Measurements from ENCODE around the gene HOXD12. TPM values are rescaled to one million over a fixed set of nuclear protein-coding genes. Genes with fewer than 3 reads are reported as not detected.

HOXD12 gene
- total and polyA plus RNA-seq, 5 donors = not detected

GRCh38 chr2:176081837-176082524 lies 17.6 kb upstream of the HOXD12 start:
- 6% methylated on average over 62 of the region's 62 CpGs for WGBS
- DNase-seq (peak in 1 of 3 donors; percentile 37), ATAC-seq (no peak)
- intact Hi-C loops (cut with DNase I) = no loop called here
- Histone ChIP-seq H3K9me3 (ENCODE audit: control insufficient read depth, low read length) (no peaks in the 10 kb centered on the region), H3K4me1 (ENCODE audit: control insufficient read depth, insufficient read depth, low read length) (peaks cover 2% of the 10 kb centered on the region), H3K27me3 (ENCODE audit: control insufficient read depth, insufficient read depth) (peaks cover under 1% of the 10 kb centered on the region), H3K27ac (ENCODE audit: low read length) (no peak overlapping the region), H3K4me3 (ENCODE audit: low read length) (no peak overlapping the region)

GRCh38 chr2:176082525-176082823 lies 17.1 kb upstream of the HOXD12 start:
- intact Hi-C loops (cut with DNase I) = no loop called here
- WGBS = 6% methylated on average over 10 of the region's 10 CpGs
- Histone ChIP-seq H3K27me3 (ENCODE audit: control insufficient read depth, insufficient read depth) (no peaks in the 10 kb centered on the region), H3K27ac (ENCODE audit: low read length) (no peak overlapping the region), H3K4me1 (ENCODE audit: control insufficient read depth, insufficient read depth, low read length) (peaks cover 2% of the 10 kb centered on the region), H3K4me3 (ENCODE audit: low read length) (no peak overlapping the region), H3K9me3 (ENCODE audit: control insufficient read depth, low read length) (no peaks in the 10 kb centered on the region)
- ATAC-seq (no peak), DNase-seq (no peak)

- DNase-seq = no peak
- no peak overlapping the region for H3K4me3 ChIP-seq (ENCODE audit: low read length)
- intact Hi-C loops (cut with DNase I) = no loop called here
- 4% methylated on average over 66 of the region's 66 CpGs for WGBS
- H3K27ac ChIP-seq (ENCODE audit: low read length) = no peak overlapping the region
- no peaks in the 10 kb centered on the region for H3K9me3 ChIP-seq (ENCODE audit: control insufficient read depth, low read length)
- no peak for ATAC-seq
- H3K27me3 ChIP-seq (ENCODE audit: control insufficient read depth, insufficient read depth) = no peaks in the 10 kb centered on the region
- peaks cover 2% of the 10 kb centered on the region for H3K4me1 ChIP-seq (ENCODE audit: control insufficient read depth, insufficient read depth, low read length)
These were observed 16.5 kb upstream of the HOXD12 start for GRCh38 chr2:176082824-176083751.

GRCh38 chr2:176083796-176084261 lies 15.8 kb upstream of the HOXD12 start, which contains the start of gene EVX2:
Gene EVX2 (minus strand): TSS chr2:176083962. CDS start chr2:176083776, 186 bp downstream.
- H3K27ac ChIP-seq (ENCODE audit: low read length) = no peak within 1 kb of the TSS
- 10% methylated on average over 27 of the region's 27 CpGs for WGBS
- intact Hi-C loops (cut with DNase I) = no loop called here
- no peak within 1 kb of the TSS for H3K4me3 ChIP-seq (ENCODE audit: low read length)
- ATAC-seq (no peak), DNase-seq (no peak)
- peaks cover 2% of the 10 kb centered on the region for H3K4me1 ChIP-seq (ENCODE audit: control insufficient read depth, insufficient read depth, low read length)
- H3K9me3 ChIP-seq (ENCODE audit: control insufficient read depth, low read length) = no peaks in the 10 kb centered on the region
- no peaks in the 10 kb centered on the region for H3K27me3 ChIP-seq (ENCODE audit: control insufficient read depth, insufficient read depth)

- intact Hi-C loops (cut with DNase I) = loop anchor here in 1 of 4 donors (5.0 kb wide), 2 partner anchors 397 to 722 kb away; no protein-coding TSS in a partner anchor
- Histone ChIP-seq H3K9me3 (ENCODE audit: control insufficient read depth, low read length) (no peaks in the 10 kb centered on the region), H3K27ac (ENCODE audit: low read length) (no peak overlapping the region), H3K4me3 (ENCODE audit: low read length) (no peak overlapping the region), H3K4me1 (ENCODE audit: control insufficient read depth, insufficient read depth, low read length) (no peaks in the 10 kb centered on the region), H3K27me3 (ENCODE audit: control insufficient read depth, insufficient read depth) (no peaks in the 10 kb centered on the region)
- no peak for DNase-seq
- 3% methylated on average over 26 of the region's 26 CpGs for WGBS
- ATAC-seq = no peak
These were observed 14.9 kb upstream of the HOXD12 start for GRCh38 chr2:176084611-176085119.

- no peak for DNase-seq
- ATAC-seq = no peak
- WGBS = 6% methylated on average over 40 of the region's 40 CpGs
These were observed 14.3 kb upstream of the HOXD12 start for GRCh38 chr2:176085120-176085788.

GRCh38 chr2:176085861-176086771 lies 13.5 kb upstream of the HOXD12 start:
- Histone ChIP-seq H3K4me1 (ENCODE audit: control insufficient read depth, insufficient read depth, low read length) (no peaks in the 10 kb centered on the region), H3K27me3 (ENCODE audit: control insufficient read depth, insufficient read depth) (peaks cover 4% of the 10 kb centered on the region), H3K9me3 (ENCODE audit: control insufficient read depth, low read length) (no peaks in the 10 kb centered on the region), H3K27ac (ENCODE audit: low read length) (no peak overlapping the region), H3K4me3 (ENCODE audit: low read length) (no peak overlapping the region)
- ATAC-seq = peak in 1 of 2 donors; percentile 25
- DNase-seq = no peak
- intact Hi-C loops (cut with DNase I) = loop anchor here in 1 of 4 donors (5.0 kb wide), 2 partner anchors 399 to 724 kb away; no protein-coding TSS in a partner anchor
- 2% methylated on average over 46 of the region's 46 CpGs for WGBS

More at GRCh38 chr2:176085120-176085788, 14.3 kb upstream of the HOXD12 start:
- no peak overlapping the region for H3K27ac ChIP-seq (ENCODE audit: low read length)
- intact Hi-C loops (cut with DNase I) = loop anchor here in 1 of 4 donors (5.0 kb wide), 2 partner anchors 398 to 723 kb away; no protein-coding TSS in a partner anchor
- peaks cover 3% of the 10 kb centered on the region for H3K27me3 ChIP-seq (ENCODE audit: control insufficient read depth, insufficient read depth)
- no peak overlapping the region for H3K4me3 ChIP-seq (ENCODE audit: low read length)
- H3K4me1 ChIP-seq (ENCODE audit: control insufficient read depth, insufficient read depth, low read length) = no peaks in the 10 kb centered on the region
- H3K9me3 ChIP-seq (ENCODE audit: control insufficient read depth, low read length) = no peaks in the 10 kb centered on the region

- H3K4me1 ChIP-seq (ENCODE audit: control insufficient read depth, insufficient read depth, low read length) = no peaks in the 10 kb centered on the region
- ATAC-seq (no peak), DNase-seq (no peak)
- no peak overlapping the region for H3K4me3 ChIP-seq (ENCODE audit: low read length)
- H3K9me3 ChIP-seq (ENCODE audit: control insufficient read depth, low read length) = no peaks in the 10 kb centered on the region
- intact Hi-C loops (cut with DNase I) = loop anchor here in 2 of 4 donors (2.0 to 5.0 kb wide), 3 partner anchors 399 to 725 kb away; no protein-coding TSS in a partner anchor
- WGBS = 33% methylated on average over 29 of the region's 29 CpGs
- H3K27me3 ChIP-seq (ENCODE audit: control insufficient read depth, insufficient read depth) = peaks cover 5% of the 10 kb centered on the region
- no peak overlapping the region for H3K27ac ChIP-seq (ENCODE audit: low read length)
These were observed 12.1 kb upstream of the HOXD12 start for GRCh38 chr2:176087330-176088047.

GRCh38 chr2:176088048-176088936 lies 11.3 kb upstream of the HOXD12 start:
- H3K4me1 ChIP-seq (ENCODE audit: control insufficient read depth, insufficient read depth, low read length) = peaks cover 3% of the 10 kb centered on the region
- WGBS = 4% methylated on average over 49 of the region's 49 CpGs
- H3K27ac ChIP-seq (ENCODE audit: low read length) = no peak overlapping the region
- H3K27me3 ChIP-seq (ENCODE audit: control insufficient read depth, insufficient read depth) = peaks cover 5% of the 10 kb centered on the region
- DNase-seq (peak; percentile 58 to 80 (median 79)), ATAC-seq (peak; percentile 81 to 82)
- no peaks in the 10 kb centered on the region for H3K9me3 ChIP-seq (ENCODE audit: control insufficient read depth, low read length)
- intact Hi-C loops (cut with DNase I) = loop anchor here in 2 of 4 donors (2.0 to 5.0 kb wide), 3 partner anchors 399 to 726 kb away; no protein-coding TSS in a partner anchor
- H3K4me3 ChIP-seq (ENCODE audit: low read length) = peak overlapping the region; percentile 8

Data from right cardiac atrium (tissue), 5 donors.